HEK293 (cell line): ENCODE data around the gene BRD3.

Experiments used
- CTCF ChIA-PET: fragments of 350-600 bp; formaldehyde crosslinking; extraction: SDS; loops from one replicate; lab custom pipeline; 2021; ENCODE audit warnings: antibody characterized with exemption; lab: Yijun Ruan, JAX
- POLR2A ChIA-PET: fragments of 300-600 bp; formaldehyde crosslinking; extraction: SDS; loops from one replicate; lab custom pipeline; 2020; ENCODE audit warnings: antibody characterized with exemption, inconsistent platforms; lab: Yijun Ruan, JAX
- H3K27ac ChIP-seq: fragments of 200-500 bp; sonication (Bioruptor generic); 2 replicates; pipeline ENCODE4 v1.5.1; 2014; ENCODE audit warnings: low read depth, low read length, control low read depth, inconsistent platforms; ENCODE audit errors: extremely low read depth
- H3K36me3 ChIP-seq, 2 experiments: fragments of 200-500 bp in 1 of 2; sonication (Bioruptor generic) in 1 of 2; 1 replicate in 1 of 2; 2 replicates in 1 of 2; pipeline ENCODE4 v1.5.1; 2014 to 2017; ENCODE audit warnings: inconsistent platforms in 2 of 2, low read length in 2 of 2; ENCODE audit not compliant: control insufficient read depth in 2 of 2, insufficient read depth in 1 of 2
- H3K4me1 ChIP-seq: fragments of 200-500 bp; sonication (Bioruptor generic); 2 replicates; pipeline ENCODE4 v1.5.1; 2014; ENCODE audit warnings: mild to moderate bottlenecking, low read length, inconsistent platforms; ENCODE audit not compliant: control insufficient read depth, insufficient read depth
- H3K4me3 ChIP-seq: 2 replicates; pipeline ENCODE4 v1.5.1; 2011; ENCODE audit warnings: low read depth, mild to moderate bottlenecking, control low read depth, low read length, moderate library complexity
- H3K9me3 ChIP-seq: fragments of 200-500 bp; sonication (Bioruptor generic); 2 replicates; pipeline ENCODE4 v1.5.1; 2014; ENCODE audit warnings: low read depth, low read length, inconsistent platforms; ENCODE audit not compliant: control insufficient read depth, insufficient read depth
- AEBP2 ChIP-seq: fragments of 450-650 bp; formaldehyde crosslinking; IDR thresholded peaks from 2 replicates; pipeline ENCODE4 v1.5.1; 2016; ENCODE audit warnings: missing biosample characterization, missing genetic modification characterization, borderline replicate concordance
- BCL11A ChIP-seq: fragments of 450-650 bp; formaldehyde crosslinking; IDR thresholded peaks from 2 replicates; pipeline ENCODE4 v1.5.1; 2016; ENCODE audit warnings: low read depth, missing biosample characterization, missing genetic modification characterization
- FEZF1 ChIP-seq: fragments of 450-650 bp; formaldehyde crosslinking; IDR thresholded peaks from 2 replicates; pipeline ENCODE4 v1.5.1; 2016; ENCODE audit warnings: missing biosample characterization, missing genetic modification characterization
- GLIS1 ChIP-seq: fragments of 450-650 bp; formaldehyde crosslinking; IDR thresholded peaks from 2 replicates; pipeline ENCODE4 v1.5.1; 2016; ENCODE audit warnings: missing biosample characterization, missing genetic modification characterization
- INSM2 ChIP-seq: fragments of 450-650 bp; formaldehyde crosslinking; IDR thresholded peaks from 2 replicates; pipeline ENCODE4 v1.5.1; 2016; ENCODE audit warnings: missing biosample characterization, missing genetic modification characterization
- KLF1 ChIP-seq: fragments of 450-650 bp; formaldehyde crosslinking; IDR thresholded peaks from 2 replicates; pipeline ENCODE4 v1.5.1; 2016; ENCODE audit warnings: missing biosample characterization, missing genetic modification characterization
- REPIN1 ChIP-seq: fragments of 450-650 bp; formaldehyde crosslinking; IDR thresholded peaks from 2 replicates; pipeline ENCODE4 v1.5.1; 2017; ENCODE audit warnings: missing biosample characterization, missing genetic modification characterization, low read depth
- ZBTB8A ChIP-seq: fragments of 450-650 bp; formaldehyde crosslinking; IDR thresholded peaks from 2 replicates; pipeline ENCODE4 v1.5.1; 2016; ENCODE audit warnings: missing biosample characterization, missing genetic modification characterization
- ZNF157 ChIP-seq: fragments of 450-650 bp; formaldehyde crosslinking; IDR thresholded peaks from 2 replicates; pipeline ENCODE4 v1.5.1; 2016; ENCODE audit warnings: missing biosample characterization, missing genetic modification characterization
- ZNF175 ChIP-seq: fragments of 450-650 bp; formaldehyde crosslinking; IDR thresholded peaks from 2 replicates; pipeline ENCODE4 v1.5.1; 2016; ENCODE audit warnings: missing biosample characterization, missing genetic modification characterization
- ZNF266 ChIP-seq: fragments of 450-650 bp; formaldehyde crosslinking; IDR thresholded peaks from 2 replicates; pipeline ENCODE4 v1.5.1; 2016; ENCODE audit warnings: missing biosample characterization, missing genetic modification characterization, low read depth
- ZNF549 ChIP-seq: fragments of 450-650 bp; IDR thresholded peaks from 2 replicates; pipeline ENCODE4 v1.5.1; 2018; ENCODE audit warnings: missing biosample characterization, missing genetic modification characterization, mild to moderate bottlenecking, inconsistent platforms, moderate library complexity
- ZNF768 ChIP-seq: fragments of 450-650 bp; formaldehyde crosslinking; IDR thresholded peaks from 2 replicates; pipeline ENCODE4 v1.5.1; 2018; ENCODE audit warnings: missing biosample characterization, mild to moderate bottlenecking, missing genetic modification characterization
- ZSCAN23 ChIP-seq: fragments of 450-650 bp; formaldehyde crosslinking; IDR thresholded peaks from 2 replicates; pipeline ENCODE4 v1.5.1; 2016; ENCODE audit warnings: missing biosample characterization, missing genetic modification characterization
- TF ChIP-seq, protein P1 (sequence below): fragments of 450-650 bp; formaldehyde crosslinking; IDR thresholded peaks from 2 replicates; pipeline ENCODE4 v1.5.1; 2016; ENCODE audit warnings: missing biosample characterization, missing genetic modification characterization, low read depth
- TF ChIP-seq, protein P2 (sequence below): IDR thresholded peaks from 2 replicates; pipeline ENCODE4 v1.6.1; 2011; ENCODE audit warnings: mild to moderate bottlenecking, low read depth, low read length, borderline replicate concordance
- TF ChIP-seq, protein P3 (sequence below): fragments of 450-650 bp; formaldehyde crosslinking; IDR thresholded peaks from 2 replicates; pipeline ENCODE4; 2016; ENCODE audit warnings: missing biosample characterization, missing genetic modification characterization
- TF ChIP-seq, protein P4 (sequence below): fragments of 450-650 bp; formaldehyde crosslinking; IDR thresholded peaks from 2 replicates; pipeline ENCODE4 v1.5.1; 2016; ENCODE audit warnings: missing biosample characterization, missing genetic modification characterization
- TF ChIP-seq, protein P5 (sequence below): fragments of 450-650 bp; formaldehyde crosslinking; IDR thresholded peaks from 2 replicates; pipeline ENCODE4 v1.5.1; 2016; ENCODE audit warnings: missing biosample characterization, missing genetic modification characterization

BRD3 gene

GRCh38 chr9:134043531-134043988, 24.3 kb downstream of the BRD3 start:
- Histone ChIP-seq H3K9me3 (no peaks in the 10 kb centered on the region), H3K4me1 (no peaks in the 10 kb centered on the region), H3K4me3 (no peak overlapping the region)
- TF ChIP-seq REPIN1 (tag by site-specific recombination): no peak
- no peak for TF ChIP-seq ZNF549 (tag by site-specific recombination)
- TF ChIP-seq, all 188 proteins: peak for 0
- POLR2A ChIA-PET: interaction anchor here (0.6 kb wide), 1 partner anchor 244 kb away, joined by 7 read pairs; no protein-coding TSS in a partner anchor
- CTCF ChIA-PET: interaction anchor here (0.5 to 0.6 kb wide), 2 partner anchors 11 to 262 kb away, joined by 3 to 4 read pairs; no protein-coding TSS in a partner anchor
- no peak overlapping the region for H3K27ac ChIP-seq
- H3K36me3 ChIP-seq: peaks cover 12 to 95% of the 10 kb centered on the region in 2 experiments

DNA sequence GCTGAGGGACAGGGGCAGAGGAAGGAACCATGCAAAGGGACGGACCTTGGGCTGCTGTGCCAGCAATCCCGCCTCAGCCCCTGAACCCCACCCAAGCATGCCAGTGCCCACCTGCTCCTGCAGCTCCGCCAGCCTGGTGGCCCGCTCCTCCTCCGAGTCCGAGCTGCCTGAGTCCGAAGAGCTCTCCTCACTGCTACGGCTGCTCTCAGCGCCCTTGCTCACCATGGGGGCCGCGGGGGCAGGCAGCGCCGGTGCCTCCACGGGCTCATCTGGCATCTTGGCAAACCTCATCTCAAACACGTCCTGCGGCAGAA, 26.2 kb downstream of the BRD3 start:
- Histone ChIP-seq H3K27ac (no peak overlapping the region), H3K4me1 (no peaks in the 10 kb centered on the region), H3K9me3 (no peaks in the 10 kb centered on the region), H3K4me3 (no peak overlapping the region), H3K36me3 (peaks cover 30 to 89% of the 10 kb centered on the region in 2 experiments)
- ChIA-PET POLR2A (interaction anchor here (0.5 to 1.6 kb wide), 2 partner anchors 11 to 16 kb away, joined by 4 to 11 read pairs; partner anchors contain the start of gene BRD3OS), CTCF (interaction anchor here (1.0 kb wide), 1 partner anchor 130 kb away, joined by 3 read pairs; no protein-coding TSS in a partner anchor)
- TF ChIP-seq GLIS1 (tag by site-specific recombination): no peak
- TF ChIP-seq, protein P1, sequence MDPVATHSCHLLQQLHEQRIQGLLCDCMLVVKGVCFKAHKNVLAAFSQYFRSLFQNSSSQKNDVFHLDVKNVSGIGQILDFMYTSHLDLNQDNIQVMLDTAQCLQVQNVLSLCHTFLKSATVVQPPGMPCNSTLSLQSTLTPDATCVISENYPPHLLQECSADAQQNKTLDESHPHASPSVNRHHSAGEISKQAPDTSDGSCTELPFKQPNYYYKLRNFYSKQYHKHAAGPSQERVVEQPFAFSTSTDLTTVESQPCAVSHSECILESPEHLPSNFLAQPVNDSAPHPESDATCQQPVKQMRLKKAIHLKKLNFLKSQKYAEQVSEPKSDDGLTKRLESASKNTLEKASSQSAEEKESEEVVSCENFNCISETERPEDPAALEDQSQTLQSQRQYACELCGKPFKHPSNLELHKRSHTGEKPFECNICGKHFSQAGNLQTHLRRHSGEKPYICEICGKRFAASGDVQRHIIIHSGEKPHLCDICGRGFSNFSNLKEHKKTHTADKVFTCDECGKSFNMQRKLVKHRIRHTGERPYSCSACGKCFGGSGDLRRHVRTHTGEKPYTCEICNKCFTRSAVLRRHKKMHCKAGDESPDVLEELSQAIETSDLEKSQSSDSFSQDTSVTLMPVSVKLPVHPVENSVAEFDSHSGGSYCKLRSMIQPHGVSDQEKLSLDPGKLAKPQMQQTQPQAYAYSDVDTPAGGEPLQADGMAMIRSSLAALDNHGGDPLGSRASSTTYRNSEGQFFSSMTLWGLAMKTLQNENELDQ: no peak
- TF ChIP-seq ZBTB8A: no peak
- no peak for TF ChIP-seq BCL11A
- no peak for TF ChIP-seq AEBP2 (tag by site-specific recombination)
- TF ChIP-seq ZNF768 (tag by site-specific recombination): no peak
- TF ChIP-seq ZSCAN23 (tag by site-specific recombination): no peak
- TF ChIP-seq ZNF266 (tag by site-specific recombination): no peak

DNA sequence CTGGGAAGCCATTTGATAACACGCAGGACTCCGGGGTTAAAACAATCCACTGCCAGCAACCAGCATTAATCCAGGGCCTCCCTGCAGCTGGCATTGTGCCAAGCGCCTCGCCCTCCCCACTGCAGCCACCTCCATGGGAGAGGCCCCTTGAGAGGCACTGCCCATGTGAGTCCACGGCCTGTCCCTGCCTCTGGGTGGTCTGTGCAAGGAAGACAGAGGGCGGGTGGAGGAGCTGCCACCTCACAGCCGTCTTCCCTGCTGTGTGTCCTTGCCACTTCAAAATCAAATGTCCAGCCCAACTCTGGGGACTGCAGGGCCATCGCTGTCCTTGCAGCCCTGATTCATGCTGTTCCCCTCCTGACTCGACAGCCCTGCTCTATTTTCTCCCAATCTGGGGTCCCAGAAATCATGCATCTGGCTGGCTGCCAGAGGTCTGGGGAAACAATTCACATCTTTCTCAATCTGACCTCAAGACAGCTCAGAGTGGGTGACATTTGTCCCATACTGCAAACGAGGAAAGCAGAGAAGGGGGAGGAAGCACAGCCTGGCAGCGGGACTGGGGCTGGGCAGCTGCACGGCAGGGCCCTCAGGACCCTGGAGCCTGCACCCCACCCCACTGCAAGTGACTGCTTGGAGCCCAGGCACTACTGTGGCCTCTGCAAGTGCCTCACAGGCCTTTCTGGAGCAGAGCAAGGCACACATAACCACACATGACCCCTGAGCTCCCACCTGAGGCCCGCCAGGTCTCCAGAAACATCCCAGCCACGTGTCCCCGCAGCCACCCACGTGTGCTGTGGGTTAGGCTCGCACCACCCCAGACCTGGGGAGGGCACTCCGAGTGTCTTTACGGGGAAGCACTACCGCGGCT, 26.8 kb downstream of the BRD3 start:
- Histone ChIP-seq H3K9me3 (no peaks in the 10 kb centered on the region), H3K36me3 (peaks cover 31 to 88% of the 10 kb centered on the region in 2 experiments), H3K27ac (no peak overlapping the region), H3K4me1 (no peaks in the 10 kb centered on the region), H3K4me3 (no peak overlapping the region)
- ChIA-PET CTCF (interaction anchor here (1.0 to 1.3 kb wide), 2 partner anchors 46 to 130 kb away, joined by 3 read pairs; no protein-coding TSS in a partner anchor), POLR2A (no interaction called here)
- TF ChIP-seq INSM2 (no peak), FEZF1 (tag by site-specific recombination) (no peak), ZNF157 (tag by site-specific recombination) (no peak), ZNF175 (no peak), ZBTB8A (no peak), KLF1 (peak; percentile 62)
- TF ChIP-seq, protein P2, sequence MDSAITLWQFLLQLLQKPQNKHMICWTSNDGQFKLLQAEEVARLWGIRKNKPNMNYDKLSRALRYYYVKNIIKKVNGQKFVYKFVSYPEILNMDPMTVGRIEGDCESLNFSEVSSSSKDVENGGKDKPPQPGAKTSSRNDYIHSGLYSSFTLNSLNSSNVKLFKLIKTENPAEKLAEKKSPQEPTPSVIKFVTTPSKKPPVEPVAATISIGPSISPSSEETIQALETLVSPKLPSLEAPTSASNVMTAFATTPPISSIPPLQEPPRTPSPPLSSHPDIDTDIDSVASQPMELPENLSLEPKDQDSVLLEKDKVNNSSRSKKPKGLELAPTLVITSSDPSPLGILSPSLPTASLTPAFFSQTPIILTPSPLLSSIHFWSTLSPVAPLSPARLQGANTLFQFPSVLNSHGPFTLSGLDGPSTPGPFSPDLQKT: no peak
- TF ChIP-seq, protein P3, sequence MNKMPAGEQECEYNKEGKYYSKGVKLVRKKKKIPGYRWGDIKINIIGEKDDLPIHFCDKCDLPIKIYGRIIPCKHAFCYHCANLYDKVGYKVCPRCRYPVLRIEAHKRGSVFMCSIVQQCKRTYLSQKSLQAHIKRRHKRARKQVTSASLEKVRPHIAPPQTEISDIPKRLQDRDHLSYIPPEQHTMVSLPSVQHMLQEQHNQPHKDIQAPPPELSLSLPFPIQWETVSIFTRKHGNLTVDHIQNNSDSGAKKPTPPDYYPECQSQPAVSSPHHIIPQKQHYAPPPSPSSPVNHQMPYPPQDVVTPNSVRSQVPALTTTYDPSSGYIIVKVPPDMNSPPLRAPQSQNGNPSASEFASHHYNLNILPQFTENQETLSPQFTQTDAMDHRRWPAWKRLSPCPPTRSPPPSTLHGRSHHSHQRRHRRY (tag by site-specific recombination): no peak
- TF ChIP-seq, protein P4, sequence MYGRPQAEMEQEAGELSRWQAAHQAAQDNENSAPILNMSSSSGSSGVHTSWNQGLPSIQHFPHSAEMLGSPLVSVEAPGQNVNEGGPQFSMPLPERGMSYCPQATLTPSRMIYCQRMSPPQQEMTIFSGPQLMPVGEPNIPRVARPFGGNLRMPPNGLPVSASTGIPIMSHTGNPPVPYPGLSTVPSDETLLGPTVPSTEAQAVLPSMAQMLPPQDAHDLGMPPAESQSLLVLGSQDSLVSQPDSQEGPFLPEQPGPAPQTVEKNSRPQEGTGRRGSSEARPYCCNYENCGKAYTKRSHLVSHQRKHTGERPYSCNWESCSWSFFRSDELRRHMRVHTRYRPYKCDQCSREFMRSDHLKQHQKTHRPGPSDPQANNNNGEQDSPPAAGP (tag by site-specific recombination): peak; percentile 57; the same call in 1 of the 2 replicates
- TF ChIP-seq, protein P5, sequence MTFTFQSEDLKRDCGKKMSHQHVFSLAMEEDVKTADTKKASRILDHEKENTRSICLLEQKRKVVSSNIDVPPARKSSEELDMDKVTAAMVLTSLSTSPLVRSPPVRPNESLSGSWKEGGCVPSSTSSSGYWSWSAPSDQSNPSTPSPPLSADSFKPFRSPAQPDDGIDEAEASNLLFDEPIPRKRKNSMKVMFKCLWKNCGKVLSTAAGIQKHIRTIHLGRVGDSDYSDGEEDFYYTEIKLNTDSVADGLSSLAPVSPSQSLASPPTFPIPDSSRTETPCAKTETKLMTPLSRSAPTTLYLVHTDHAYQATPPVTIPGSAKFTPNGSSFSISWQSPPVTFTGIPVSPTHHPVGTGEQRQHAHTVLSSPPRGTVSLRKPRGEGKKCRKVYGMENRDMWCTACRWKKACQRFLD (tag by site-specific recombination): no peak
